NCI-H460 (cell line): Measurements from ENCODE around the gene ILDR1. TPM values are rescaled to one million over a fixed set of nuclear protein-coding genes. Genes with fewer than 3 reads are reported as not detected.

Source experiments
- DNase-seq: peaks from one replicate; pipeline ENCODE4 v3.0.0-alpha.2; 2016; ENCODE audit warnings: low read depth; ENCODE audit errors: extremely low read depth
- total RNA-seq: library from RNA; depleted of rRNA; stranded (reverse); fragments of >200 nt; shearing (Covaris generic); gene quantifications from 2 replicates; pipeline ENCODE4 v1.2.3, GENCODE V29; 2014

The ILDR1 gene
- total RNA-seq, 1 experiment from 2014 or later, result 0.15 TPM

DNA sequence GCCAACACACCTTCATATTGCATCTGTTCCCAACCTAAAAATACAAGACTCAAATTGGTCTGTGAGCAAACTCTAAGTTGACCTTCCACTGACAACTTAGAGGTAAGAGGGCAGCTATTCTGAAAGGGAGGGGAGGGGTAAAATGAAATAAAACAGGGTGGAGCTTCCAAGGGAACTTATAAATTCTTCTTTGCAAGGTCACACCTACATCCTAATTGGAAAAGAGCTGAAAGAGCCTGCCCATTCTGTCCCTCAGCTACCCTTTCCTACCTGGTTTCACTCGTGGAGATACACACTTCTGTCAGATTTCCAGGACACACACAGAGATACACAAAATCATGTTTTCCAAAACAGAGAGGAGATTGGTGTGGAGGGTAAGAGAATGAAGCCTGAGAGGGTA lies 1.0 kb downstream of the ILDR1 start:
- DNase-seq, result no peak

DNA sequence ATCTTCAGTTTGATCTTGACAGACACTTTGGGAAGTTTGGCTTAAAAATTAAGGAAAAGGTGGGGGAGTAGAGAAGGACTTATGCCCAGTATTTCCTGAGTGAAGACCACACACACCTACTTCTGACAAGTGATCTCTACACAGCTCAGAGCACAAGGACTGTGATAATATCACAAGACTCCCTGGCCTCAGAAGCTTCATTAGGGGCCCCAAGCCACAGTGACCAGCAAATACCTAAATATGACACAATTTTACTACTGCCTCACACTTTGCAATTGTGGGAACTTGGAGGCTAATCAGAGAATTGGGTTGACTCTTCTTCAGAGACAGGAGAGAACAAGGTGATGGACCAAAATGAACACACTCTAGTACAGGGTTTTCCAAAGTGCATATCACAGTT lies 2.6 kb downstream of the ILDR1 start:
- no peak for DNase-seq

DNA sequence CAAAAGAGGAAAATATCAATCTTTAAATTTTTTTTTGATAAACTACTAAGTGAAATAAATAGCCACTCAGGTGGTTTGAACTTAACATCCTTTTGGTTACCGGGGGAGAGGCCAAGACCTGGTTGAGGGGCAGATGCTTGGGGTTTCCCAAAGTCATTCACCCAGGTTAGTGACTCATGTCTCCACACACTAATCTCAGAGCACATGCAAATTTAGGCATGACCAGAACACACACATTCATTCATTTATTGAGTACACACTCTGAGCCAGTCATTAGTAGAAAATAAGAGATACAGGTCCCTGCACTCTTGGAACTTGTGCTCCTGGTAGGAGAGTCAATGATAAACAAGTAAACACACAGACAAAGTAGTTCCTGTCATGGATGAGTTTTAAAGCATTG lies 7.3 kb downstream of the ILDR1 start:
- DNase-seq, result no peak

DNA sequence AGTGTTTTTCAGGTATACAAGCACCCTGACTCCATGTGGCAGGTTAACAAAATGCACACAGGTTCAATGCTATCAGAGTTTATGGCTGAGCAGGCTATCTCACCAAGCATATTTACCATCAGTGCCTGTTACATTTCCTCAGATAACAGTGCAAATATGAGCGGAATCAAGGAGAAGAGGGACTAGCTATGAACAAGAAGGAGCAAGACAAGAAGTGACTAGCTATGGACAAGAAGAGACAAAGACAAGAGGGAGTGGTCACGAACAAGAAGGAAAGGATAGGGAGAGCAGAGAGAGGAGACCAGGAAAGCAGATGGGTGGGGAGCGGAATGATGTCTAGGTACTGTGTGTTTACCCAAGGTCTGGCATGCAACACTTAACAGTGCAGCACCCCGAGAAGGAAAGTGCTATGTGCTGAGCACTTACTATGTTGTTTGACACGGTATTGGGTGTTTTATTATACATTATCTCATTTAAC lies 8.6 kb downstream of the ILDR1 start:
- no peak for DNase-seq

DNA sequence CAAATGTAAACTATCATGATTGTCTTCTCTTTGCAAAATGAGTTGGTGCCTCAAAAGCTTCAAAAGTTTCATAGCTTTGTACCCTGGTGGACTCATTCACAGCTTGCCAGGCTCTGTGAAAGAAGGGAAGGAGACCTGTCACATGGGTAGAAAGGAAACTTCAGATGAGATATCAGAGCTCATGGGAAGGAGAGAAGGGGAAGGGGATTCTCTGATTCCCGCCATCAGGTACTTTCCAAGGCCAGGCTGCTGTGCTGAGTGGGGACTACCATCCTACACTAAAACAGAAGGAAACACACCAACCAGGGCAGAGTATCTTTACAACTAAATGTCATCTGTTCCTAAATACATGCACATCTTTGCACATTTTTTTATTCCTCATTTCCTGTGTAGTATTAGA lies 9.2 kb downstream of the ILDR1 start:
- no peak for DNase-seq

DNA sequence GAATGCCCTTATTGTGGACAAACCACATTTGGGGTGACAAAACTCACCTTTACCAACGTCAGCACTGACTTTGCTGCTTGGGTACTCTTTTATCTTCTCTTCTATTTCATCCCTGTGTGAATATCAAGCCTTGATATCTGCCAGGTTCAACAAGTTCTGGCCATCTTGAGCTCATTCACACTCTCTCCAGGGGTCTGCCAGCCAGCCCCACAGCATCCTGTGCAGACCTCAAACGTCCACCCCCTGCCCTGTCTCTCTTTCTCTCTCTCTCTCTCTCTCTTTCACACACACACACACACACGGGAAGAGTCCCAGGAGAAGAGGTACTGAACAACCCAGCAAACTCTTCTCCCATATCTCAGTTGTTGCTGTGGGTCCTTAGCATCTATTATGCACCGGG lies 10.7 kb downstream of the ILDR1 start:
- DNase-seq, result no peak

DNA sequence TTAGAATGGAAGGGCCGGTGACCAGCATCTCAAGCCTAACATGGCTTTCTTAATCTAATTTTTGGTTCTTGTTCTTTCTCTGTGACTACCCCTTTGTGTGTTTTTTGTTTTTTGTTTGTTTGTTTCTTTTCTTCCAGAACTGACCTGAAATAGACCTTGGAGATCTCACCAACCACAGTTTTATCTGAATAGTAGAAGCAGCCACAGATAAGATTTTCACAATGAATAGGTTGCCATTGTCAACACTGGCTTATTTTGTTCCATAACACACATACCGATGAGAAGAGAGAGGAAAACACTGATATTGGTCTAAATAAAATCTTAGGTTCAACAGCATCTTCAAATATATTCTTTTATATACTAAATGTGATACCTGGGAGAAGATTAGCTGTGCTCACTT lies 11.5 kb downstream of the ILDR1 start:
- DNase-seq, result no peak

DNA sequence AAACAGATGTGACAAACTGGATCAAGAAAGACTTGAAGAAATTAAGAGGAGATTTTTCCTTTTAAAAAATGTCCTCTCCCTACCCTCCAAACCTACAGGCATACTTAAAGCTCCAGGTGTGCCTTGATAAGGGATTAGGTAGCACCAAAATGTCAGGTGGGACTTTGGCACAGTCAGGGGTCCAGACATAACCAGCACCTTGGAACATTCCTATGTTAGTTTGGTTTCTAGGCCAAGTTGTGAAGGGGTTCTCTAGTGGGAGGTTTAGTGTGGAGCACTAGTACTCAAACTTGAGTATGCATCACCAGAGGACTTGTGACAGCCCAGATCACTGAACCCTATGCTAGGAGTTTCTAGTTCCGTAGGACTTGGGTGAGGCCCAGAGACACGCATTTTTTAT lies 13.9 kb downstream of the ILDR1 start:
- no peak for DNase-seq

DNA sequence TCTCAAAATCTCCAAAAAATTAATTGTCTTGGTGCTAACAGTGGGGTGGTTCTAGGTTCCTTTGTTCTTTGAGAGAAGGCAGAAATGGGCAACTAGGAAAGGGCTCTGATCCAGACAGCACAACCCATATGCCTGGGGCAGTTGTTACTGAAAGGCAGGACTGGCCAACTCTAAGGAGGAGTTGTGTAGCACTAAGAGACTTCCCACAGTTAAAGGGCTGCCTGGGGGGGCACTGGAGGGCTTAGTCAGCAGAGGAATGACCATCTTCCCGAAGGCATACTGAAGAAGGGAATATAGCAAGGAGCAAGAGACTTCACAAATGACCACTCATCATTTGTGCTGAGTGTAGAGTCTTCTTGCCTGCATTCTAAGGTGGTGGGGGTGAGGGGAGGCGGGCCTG lies 15.8 kb downstream of the ILDR1 start:
- no peak for DNase-seq

DNA sequence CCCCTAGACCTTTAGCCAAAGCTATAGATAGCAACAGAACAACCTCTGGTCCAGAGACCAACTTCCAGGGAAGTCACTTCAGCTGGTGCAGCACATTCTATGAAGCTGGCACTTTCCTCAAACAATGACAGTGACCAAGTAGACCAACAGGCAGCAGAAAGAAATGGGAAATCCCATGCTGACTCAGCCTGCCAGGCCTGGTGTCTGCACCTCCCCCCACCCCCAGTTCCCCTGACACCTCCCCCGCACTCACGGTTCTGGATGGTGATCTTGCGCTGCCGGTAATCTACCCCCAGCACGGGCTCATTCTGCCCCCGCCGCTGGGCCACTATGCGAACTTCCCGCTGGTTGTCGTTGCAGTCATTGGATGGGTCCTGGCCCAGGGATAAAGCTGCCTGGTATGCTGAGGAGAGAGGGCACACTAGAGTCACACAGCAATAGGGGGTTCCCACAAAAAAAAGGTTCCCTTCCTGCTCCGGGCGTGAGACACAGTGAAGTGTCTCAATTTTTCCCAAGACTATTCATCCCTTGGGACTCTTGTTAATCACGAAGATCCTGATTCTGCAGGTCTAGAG lies 17.0 kb downstream of the ILDR1 start:
- DNase-seq, result no peak

DNA sequence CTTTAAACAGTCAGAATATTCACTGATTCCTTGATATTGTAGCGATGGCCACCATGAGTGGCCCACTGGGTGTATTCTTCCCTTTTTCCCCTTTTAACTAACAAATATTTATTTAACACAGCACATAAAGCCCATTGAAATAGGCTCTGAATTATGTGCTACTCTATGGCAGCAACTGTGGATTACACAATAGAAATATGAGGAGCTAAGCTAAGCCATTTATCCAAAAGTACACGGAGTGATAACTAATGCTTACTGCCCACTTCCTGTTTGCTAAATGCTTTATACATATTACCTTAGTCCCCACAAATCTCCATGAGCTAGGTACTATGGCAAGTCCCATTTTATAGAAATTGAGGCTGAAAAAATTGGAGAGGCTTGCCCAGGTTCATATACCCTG lies 17.9 kb downstream of the ILDR1 start:
- DNase-seq, result no peak

DNA sequence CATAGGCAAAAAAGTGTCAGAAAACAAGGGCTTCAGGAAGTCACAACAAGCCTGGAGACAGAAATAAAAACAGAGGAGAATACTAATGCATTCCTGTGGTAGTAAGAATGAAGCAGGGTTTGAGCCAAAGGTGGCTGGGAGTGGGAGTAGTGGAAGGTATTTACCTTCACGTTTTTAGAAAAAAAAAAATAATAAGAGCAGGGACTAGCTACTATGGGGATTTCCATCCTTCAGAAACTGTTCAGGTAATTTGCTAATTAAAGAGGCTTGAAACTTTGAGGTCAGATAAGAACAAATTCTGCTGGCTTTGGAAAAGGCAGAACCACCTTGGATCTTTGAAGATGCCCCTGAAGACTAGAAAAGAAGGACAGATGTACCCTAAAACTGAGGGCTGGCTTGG lies 18.4 kb downstream of the ILDR1 start:
- no peak for DNase-seq

DNA sequence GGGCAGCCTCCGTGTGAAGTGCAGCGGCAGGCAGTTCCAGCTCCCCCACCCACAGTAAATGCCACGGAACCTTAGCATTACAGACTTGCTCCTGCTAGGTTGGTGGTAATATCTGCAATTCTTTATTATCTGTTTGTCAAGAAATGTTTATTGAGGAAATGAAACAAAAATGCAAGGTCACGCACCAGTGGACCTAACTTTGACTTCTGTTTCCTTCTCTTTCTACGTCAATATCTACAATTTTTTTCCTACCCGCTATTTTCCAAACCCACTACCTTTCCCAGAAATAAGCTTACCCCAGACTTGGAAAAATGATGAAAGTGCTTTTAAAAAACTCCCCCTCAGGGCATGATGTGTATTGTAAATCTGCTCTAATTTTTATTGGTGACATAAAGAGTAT lies 18.9 kb downstream of the ILDR1 start:
- no peak for DNase-seq

DNA sequence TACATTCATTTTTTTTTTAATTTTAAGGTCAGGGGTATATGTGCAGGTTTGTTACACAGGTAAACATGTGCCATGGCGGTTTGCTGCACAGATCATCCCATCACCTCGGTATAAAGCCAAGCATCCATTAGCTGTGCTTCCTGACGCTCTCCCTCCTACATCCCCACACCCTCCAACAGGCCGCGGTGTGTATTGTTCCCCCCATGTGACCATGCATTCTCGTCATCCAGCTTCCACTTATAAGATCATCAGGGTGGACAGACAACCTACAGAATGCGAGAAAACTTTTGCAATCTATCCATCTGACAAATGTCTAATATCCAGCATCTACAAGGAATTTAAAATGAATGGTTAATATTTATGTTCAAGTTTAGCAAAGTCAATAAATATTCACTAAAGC lies 19.4 kb downstream of the ILDR1 start:
- DNase-seq, result no peak

DNA sequence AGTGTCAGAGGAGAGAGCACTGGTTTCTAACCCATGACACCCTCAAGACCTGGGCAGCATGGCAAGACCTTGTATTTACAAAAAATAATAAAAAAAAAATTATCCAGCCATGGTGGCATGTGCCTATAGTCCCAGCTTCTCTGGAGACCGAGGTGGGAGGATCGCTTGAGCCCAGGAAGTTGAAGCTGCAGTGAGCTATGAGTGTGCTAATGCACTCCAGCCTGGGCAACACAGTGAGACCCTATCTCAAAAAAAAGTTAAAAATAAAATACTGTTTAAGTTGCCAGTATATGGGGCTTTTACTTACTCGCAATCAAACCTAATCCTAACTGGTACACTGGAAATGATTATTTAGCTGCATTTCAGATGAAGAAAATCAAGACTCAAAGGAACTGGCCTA lies 20.2 kb downstream of the ILDR1 start:
- DNase-seq, result no peak

DNA sequence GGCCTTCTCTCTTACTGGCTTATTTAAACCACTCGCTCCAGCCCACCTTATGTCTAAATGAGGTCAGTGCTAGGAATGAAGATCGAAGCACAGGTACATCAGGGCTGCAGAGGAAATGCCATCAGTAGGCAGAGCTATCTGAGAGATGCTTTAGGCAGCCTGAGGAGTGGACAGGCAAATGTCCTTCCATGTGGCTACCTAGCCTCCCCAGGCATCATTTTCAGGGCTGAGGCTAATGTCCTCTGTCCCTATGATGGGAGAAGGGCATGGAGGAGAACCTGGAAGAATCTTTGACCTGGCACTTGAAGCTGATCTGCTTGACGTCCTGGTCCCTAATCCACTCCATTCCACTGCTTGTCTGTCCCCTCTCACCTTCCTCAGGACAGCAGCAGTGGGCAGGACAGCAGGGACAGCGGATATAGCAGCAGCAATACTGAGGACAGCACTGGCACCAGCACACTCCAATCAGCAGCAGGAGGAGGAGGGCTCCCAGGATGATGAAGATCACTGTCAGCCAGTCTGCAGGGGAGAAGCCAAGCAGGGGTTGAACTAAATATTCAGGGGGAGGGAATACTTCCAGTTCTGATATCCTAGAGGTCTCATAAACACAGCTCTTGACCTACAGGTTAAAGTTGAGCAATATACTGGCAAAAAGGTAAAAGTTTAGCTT lies 21.0 kb downstream of the ILDR1 start:
- DNase-seq, result no peak

DNA sequence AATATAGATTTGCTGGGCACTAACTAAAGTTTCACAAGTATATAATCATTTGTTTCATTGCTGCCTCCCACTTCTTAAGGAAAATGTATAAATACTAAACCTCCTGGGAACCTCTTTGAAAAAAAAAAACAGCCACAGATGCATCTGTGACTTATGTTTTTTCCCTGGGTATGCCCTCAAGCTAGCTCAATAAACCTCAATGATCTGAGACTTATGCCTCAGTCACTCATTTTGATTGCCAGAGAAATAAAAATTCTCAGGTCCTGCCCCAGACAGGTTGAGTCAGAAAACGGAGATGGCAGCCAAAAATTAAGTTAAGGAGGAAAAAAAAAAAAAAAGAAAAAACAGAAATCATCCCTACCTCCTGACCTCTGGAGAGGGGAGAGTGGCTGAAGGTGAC lies 22.1 kb downstream of the ILDR1 start:
- no peak for DNase-seq

DNA sequence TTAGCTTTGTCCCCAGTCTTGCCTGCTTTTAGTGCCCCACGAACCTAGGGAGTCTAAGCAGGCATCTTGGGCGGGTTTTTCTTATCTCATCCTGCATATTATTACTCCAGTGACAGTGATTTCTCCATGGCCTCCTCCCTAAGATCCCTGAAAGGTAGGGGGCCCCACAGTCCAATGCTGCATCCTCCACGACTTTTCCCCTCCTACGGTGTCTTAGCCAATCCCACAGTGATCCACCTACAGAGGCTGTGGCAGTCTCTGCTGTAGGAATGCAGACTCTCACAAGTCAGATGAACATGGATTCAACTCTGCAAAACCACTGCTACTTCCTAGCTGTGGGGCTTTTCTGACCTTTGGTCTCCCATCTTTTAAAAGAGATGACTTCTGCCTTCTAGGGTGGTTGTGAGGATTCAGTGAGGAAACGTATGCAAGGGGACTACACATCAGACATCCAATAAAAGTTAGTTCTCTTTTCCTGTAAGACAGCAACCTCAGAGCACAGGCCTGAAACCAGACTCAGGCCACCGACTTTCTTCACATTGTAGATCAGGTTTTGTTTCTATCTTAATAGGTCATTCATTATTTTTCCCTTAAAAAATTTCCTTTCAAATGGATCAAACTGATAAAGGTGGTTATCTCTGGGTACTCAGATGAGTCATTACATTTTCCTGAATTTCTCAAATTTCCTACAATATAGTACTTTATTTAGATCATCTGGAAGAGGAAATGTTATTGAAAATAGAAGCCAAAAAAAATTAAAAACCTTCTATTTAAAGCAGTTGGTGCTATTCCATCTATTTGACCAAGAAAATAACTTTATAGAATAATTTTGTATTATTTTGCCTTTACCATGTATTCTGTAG lies 23.2 kb downstream of the ILDR1 start:
- no peak for DNase-seq

DNA sequence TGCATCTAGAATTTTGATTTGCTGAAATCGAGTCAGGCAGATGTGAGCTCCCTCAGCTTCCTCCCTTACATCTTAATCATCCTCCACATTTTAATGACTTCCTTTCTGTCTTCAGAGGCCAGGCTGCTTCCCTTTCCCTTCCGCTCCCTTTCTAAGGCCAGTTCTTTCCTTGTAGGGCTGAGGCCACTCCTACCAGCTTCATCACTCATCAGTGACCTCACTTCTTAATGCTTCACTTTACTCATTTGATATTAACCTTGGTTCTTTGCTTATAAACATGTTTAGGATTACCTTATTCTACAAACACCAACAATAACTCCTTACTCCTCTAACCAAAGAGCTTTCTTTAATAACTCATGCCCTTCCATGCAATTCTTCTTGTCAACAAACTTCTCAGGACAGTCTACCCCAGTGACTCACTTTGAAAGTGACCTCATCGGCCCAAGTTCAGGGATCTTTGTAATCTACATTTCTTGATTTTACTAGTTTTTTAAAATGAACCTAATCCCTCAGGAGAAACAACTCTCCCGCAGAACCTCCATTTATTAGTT lies 23.9 kb downstream of the ILDR1 start:
- DNase-seq, result no peak

DNA sequence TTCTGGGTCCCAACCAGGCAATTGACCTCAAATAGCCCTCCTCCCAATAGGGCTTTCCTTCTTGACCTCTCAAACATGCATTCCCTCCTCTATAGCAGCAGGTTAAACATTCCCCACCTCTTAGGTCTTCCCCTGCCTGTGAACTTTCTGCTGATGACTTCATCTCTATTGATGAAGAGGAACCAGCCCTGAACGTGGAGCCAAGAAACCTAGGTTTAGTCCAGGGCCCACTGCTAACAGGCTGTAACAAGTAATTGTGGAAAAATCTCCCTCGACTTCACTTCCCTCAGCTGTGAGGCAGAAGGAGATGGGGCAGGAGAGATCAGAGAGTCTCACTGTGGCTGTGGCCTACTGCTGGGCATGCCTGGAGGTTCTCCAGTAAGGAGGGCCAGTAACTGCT lies 24.7 kb downstream of the ILDR1 start:
- DNase-seq, result no peak

DNA sequence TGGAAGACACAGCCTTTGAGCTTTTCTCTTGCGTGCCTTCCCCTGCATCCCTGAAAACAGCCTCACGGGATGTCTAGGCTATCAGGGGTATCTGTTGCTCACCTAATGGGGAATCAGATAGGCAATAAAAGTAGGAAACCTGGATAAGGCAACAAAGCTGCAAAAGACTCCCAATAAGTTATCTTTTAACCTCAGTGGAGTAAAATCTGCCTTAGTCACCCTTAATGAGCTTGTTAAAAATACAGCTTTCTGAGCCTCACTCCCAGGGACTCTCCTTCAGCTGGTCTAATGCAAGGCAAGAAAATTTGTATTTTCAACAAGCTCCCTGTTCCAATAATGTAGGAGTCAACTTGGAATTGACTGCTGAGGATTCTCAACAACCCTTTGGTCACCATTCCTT lies 25.6 kb downstream of the ILDR1 start:
- DNase-seq, result no peak
